Measurements from ENCODE around the gene TTC12.

TTC12 gene

GRCh38 chr11:113397212-113397611, 82.8 kb downstream of the TTC12 start:
- TF ChIP-seq TAF1 (IDR thresholded peaks at IDR 0.05; ENCODE audit: borderline replicate concordance, low read depth, low read length) (no peak), POLR2AphosphoS5 (IDR thresholded peaks at IDR 0.05; ENCODE audit: low read depth, low read length) (no peak), POLR2A (IDR thresholded peaks at IDR 0.05; ENCODE audit: low read depth, low read length) (no peak)
- FAIRE-seq (no peak), DNase-seq (ENCODE audit: insufficient read length) (no peak)

GRCh38 chr11:113397821-113398220, 83.4 kb downstream of the TTC12 start:
- no peak for TF ChIP-seq TAF1 (IDR thresholded peaks at IDR 0.05; ENCODE audit: borderline replicate concordance, low read depth, low read length)
- FAIRE-seq (no peak), DNase-seq (ENCODE audit: insufficient read length) (no peak)

GRCh38 chr11:113398669-113399430, 84.5 kb downstream of the TTC12 start:
- FAIRE-seq = no peak
- DNase-seq (ENCODE audit: insufficient read length) = no peak
- TF ChIP-seq POLR2AphosphoS5 (IDR thresholded peaks at IDR 0.05; ENCODE audit: low read depth, low read length) (no peak), TAF1 (IDR thresholded peaks at IDR 0.05; ENCODE audit: borderline replicate concordance, low read depth, low read length) (no peak), POLR2A (IDR thresholded peaks at IDR 0.05; ENCODE audit: low read depth, low read length) (no peak)

- TF ChIP-seq POLR2AphosphoS5 (IDR thresholded peaks at IDR 0.05; ENCODE audit: low read depth, low read length) (no peak), TAF1 (IDR thresholded peaks at IDR 0.05; ENCODE audit: borderline replicate concordance, low read depth, low read length) (no peak), POLR2A (IDR thresholded peaks at IDR 0.05; ENCODE audit: low read depth, low read length) (no peak)
- FAIRE-seq = no peak
- no peak for DNase-seq (ENCODE audit: insufficient read length)
Measured at GRCh38 chr11:113400631-113401230, 86.3 kb downstream of the TTC12 start.

- FAIRE-seq = no peak
- no peak for DNase-seq (ENCODE audit: insufficient read length)
- no peak for TF ChIP-seq POLR2A (IDR thresholded peaks at IDR 0.05; ENCODE audit: low read depth, low read length)
- no peak for TF ChIP-seq TAF1 (IDR thresholded peaks at IDR 0.05; ENCODE audit: borderline replicate concordance, low read depth, low read length)
- no peak for TF ChIP-seq POLR2AphosphoS5 (IDR thresholded peaks at IDR 0.05; ENCODE audit: low read depth, low read length)
Measured at GRCh38 chr11:113401718-113402117, 87.3 kb downstream of the TTC12 start.

- no peak for TF ChIP-seq TAF1 (IDR thresholded peaks at IDR 0.05; ENCODE audit: borderline replicate concordance, low read depth, low read length)
- TF ChIP-seq POLR2AphosphoS5 (IDR thresholded peaks at IDR 0.05; ENCODE audit: low read depth, low read length) = no peak
- TF ChIP-seq POLR2A (IDR thresholded peaks at IDR 0.05; ENCODE audit: low read depth, low read length) = no peak
- no peak for FAIRE-seq
- no peak for DNase-seq (ENCODE audit: insufficient read length)
Measured at GRCh38 chr11:113404859-113405430, 90.6 kb downstream of the TTC12 start.

GRCh38 chr11:113405724-113406478, 91.5 kb downstream of the TTC12 start:
- TF ChIP-seq POLR2A (IDR thresholded peaks at IDR 0.05; ENCODE audit: low read depth, low read length) = no peak
- no peak for TF ChIP-seq POLR2AphosphoS5 (IDR thresholded peaks at IDR 0.05; ENCODE audit: low read depth, low read length)
- no peak for TF ChIP-seq TAF1 (IDR thresholded peaks at IDR 0.05; ENCODE audit: borderline replicate concordance, low read depth, low read length)
- no peak for FAIRE-seq
- DNase-seq (ENCODE audit: insufficient read length) = no peak

GRCh38 chr11:113407163-113407562, 92.8 kb downstream of the TTC12 start:
- no peak for TF ChIP-seq POLR2A (IDR thresholded peaks at IDR 0.05; ENCODE audit: low read depth, low read length)
- DNase-seq (ENCODE audit: insufficient read length) (no peak), FAIRE-seq (no peak)

GRCh38 chr11:113408206-113408605, 93.8 kb downstream of the TTC12 start:
- TF ChIP-seq POLR2A (IDR thresholded peaks at IDR 0.05; ENCODE audit: low read depth, low read length) (no peak), TAF1 (IDR thresholded peaks at IDR 0.05; ENCODE audit: borderline replicate concordance, low read depth, low read length) (no peak), POLR2AphosphoS5 (IDR thresholded peaks at IDR 0.05; ENCODE audit: low read depth, low read length) (no peak)
- DNase-seq (ENCODE audit: insufficient read length) = no peak
- no peak for FAIRE-seq

- no peak for FAIRE-seq
- no peak for TF ChIP-seq TAF1 (IDR thresholded peaks at IDR 0.05; ENCODE audit: borderline replicate concordance, low read depth, low read length)
- DNase-seq (ENCODE audit: insufficient read length) = no peak
Measured at GRCh38 chr11:113408887-113409286, 94.5 kb downstream of the TTC12 start.

GRCh38 chr11:113409526-113409925, 95.1 kb downstream of the TTC12 start:
- no peak for TF ChIP-seq POLR2A (IDR thresholded peaks at IDR 0.05; ENCODE audit: low read depth, low read length)
- TF ChIP-seq TAF1 (IDR thresholded peaks at IDR 0.05; ENCODE audit: borderline replicate concordance, low read depth, low read length) = no peak
- TF ChIP-seq POLR2AphosphoS5 (IDR thresholded peaks at IDR 0.05; ENCODE audit: low read depth, low read length) = no peak
- FAIRE-seq (no peak), DNase-seq (ENCODE audit: insufficient read length) (no peak)

All from GM12892 (cell line).